HG02852 (cell line): Measurements from ENCODE around the gene IGFBP4.
"Not testable (repeated sequence)": the region's sequence is repeated elsewhere in the genome, so short reads cannot be mapped to it uniquely, and the experiment has no call there.

Source experiments
- ATAC-seq: cut with Tn5 transposase; IDR thresholded peaks from one replicate; pipeline ENCODE4 v1.9.1; 2021; ENCODE audit warnings: mild to moderate bottlenecking, moderate library complexity; ENCODE audit not compliant: unreplicated experiment

IGFBP4 gene

DNA sequence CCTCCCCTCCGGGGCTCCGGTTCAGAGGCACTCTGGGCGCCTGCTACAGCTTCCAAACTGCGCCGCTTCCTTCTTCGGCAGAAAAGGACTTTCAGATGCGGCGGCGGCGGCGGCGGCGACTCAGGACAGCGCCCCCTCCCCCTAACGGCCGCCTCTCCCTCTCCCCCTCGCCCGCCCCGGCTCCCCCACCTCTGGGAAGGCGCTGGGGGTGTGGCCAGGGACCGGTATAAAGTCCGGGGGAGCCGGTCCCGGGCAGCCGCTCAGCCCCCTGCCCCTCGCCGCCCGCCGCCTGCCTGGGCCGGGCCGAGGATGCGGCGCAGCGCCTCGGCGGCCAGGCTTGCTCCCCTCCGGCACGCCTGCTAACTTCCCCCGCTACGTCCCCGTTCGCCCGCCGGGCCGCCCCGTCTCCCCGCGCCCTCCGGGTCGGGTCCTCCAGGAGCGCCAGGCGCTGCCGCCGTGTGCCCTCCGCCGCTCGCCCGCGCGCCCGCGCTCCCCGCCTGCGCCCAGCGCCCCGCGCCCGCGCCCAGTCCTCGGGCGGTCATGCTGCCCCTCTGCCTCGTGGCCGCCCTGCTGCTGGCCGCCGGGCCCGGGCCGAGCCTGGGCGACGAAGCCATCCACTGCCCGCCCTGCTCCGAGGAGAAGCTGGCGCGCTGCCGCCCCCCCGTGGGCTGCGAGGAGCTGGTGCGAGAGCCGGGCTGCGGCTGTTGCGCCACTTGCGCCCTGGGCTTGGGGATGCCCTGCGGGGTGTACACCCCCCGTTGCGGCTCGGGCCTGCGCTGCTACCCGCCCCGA is at the start of gene IGFBP4:
TSS of gene IGFBP4 (plus strand) at position 255 of the 792 bp plus-strand sequence. CDS start at position 541, 286 bp downstream.
- no peak for ATAC-seq

DNA sequence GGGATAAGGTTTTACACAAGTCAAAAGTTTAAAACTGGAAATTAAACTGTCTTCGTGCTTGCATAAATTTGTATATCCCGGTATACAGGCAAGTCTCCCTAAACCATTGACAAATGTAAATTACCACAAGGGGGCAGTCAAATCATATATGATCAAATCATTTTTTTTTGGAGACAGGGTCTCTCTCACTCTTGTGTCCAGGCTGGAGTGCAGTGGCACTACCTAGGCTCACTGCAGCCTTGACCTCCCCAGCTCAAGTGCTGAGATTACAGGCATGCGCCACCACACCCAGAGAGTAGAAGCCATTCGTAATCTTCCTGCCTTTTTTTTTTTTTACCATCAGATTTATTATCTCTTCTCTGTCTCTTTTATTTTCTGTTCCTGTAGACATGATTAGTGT is 44.1 kb upstream of the IGFBP4 start:
- no peak for ATAC-seq

DNA sequence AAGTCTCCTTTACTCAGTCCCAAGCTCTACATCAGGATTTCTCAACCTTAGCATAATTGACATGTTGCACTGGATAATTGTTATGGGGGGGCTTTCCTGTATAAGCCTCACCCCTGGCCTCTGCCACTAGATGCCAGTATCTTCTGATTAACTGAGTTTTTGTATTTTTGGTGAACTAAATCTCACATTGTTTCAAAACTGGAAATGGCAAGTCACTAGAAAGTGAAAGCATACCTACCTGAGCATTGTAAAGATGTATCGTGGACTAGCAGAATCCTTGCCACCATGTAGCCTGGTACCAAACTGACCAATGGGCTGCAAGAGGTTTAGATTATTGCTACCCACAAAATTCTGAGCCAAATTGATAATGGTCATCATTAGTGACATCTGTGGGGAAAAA is 40.6 kb upstream of the IGFBP4 start:
- no peak for ATAC-seq

DNA sequence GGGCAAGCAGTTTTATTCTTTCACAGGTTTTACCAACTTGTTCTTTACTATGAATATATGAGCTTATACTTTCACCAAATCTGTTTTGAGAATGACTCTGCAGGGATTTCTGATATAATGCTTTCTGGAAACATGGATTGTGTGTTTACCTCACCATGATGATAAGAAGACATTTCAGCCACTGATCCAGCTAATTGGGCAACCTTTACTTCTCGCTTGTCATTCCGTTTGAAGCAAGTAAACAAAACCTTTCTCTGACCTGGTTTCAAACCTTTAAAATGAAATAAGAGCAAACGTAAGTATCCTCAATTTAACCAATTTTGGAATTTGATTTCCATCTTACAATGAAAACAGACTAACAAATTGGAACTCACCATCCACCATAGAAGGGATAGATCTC is 39.2 kb upstream of the IGFBP4 start:
- no peak for ATAC-seq

- ATAC-seq, result no peak
Observed at GRCh38 chr17:40407460-40407859, 35.8 kb upstream of the IGFBP4 start.

- not testable (repeated sequence) for ATAC-seq
Observed at GRCh38 chr17:40409540-40409939, 33.7 kb upstream of the IGFBP4 start.

DNA sequence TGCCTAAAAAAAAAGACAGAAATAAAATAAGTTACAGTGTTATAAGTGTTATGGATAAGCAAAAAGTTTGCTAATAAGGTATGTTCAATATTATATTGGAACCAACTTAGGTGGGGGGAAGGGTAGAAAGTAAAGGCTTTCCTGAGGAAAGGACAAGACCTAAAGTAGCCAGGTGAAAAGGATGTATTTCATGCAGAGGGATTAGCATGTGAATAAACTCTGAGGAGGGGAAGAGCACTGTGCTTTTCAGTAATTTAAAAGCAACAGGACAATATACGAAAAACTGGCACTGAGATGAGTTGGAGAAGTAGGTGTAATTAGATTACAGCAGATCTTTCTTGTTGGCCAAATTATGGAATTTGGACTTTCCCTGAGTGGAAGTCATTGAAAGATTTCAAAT is 33.2 kb upstream of the IGFBP4 start:
- no peak for ATAC-seq

- no peak for ATAC-seq
Observed at GRCh38 chr17:40411821-40412220, 31.4 kb upstream of the IGFBP4 start.

GRCh38 chr17:40412880-40413279 is 30.4 kb upstream of the IGFBP4 start:
- no peak for ATAC-seq

DNA sequence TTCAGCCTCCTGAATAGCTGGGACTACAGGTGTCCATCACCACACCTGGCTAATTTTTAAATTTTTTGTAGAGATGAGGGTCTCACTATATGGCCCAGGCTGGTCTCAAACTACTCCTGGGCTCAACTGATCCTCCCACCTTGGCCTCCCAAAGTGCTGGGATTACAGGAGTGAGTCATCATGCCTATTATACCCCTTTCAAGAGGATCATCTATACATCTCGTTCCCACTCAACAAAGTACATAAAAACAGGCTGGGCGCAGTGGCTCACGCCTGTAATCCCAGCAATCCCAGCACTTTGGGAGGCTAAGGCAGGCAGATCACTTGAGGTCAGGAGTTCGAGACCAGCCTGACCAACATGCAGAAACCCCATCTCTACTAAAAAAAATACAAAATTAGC is 28.9 kb upstream of the IGFBP4 start:
- not testable (repeated sequence) for ATAC-seq

GRCh38 chr17:40415390-40415789 is 27.9 kb upstream of the IGFBP4 start:
- ATAC-seq, result no peak

DNA sequence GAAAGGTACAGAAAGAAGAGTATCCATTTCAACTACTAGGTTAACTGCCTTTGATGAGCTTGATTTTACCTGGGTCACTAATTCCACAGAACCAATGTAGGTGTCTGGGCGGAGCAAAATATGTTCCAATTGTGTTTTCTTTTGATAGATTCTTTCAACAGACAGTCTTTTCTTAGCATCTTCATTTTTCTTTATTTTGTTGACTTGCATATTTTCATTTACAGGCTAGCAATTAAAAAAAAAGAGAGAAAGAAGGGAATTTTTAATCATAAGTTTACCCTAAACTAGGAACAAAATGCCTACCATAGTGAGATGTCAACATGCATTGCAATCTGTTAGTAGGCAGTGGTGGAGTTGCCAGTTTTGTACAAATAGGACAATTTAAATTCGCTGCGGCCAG is 26.6 kb upstream of the IGFBP4 start:
- ATAC-seq, result no peak

DNA sequence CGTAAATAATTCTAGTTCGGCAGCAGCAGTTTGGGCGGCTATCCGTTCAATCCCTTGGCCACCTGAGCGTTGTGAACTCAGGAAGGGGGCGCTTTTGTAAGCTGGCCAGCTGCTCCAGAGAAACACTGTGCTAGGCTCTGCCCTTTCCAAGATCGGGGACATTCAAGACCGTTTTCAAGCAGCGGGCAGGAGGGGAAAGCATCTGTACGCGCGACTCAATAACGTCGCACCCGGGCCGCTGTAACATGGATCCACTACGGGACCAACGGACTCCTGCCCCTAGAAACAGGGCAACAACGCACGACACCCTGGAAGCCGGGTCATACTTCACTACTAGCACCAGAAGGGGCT is 26.0 kb upstream of the IGFBP4 start:
- no peak for ATAC-seq

DNA sequence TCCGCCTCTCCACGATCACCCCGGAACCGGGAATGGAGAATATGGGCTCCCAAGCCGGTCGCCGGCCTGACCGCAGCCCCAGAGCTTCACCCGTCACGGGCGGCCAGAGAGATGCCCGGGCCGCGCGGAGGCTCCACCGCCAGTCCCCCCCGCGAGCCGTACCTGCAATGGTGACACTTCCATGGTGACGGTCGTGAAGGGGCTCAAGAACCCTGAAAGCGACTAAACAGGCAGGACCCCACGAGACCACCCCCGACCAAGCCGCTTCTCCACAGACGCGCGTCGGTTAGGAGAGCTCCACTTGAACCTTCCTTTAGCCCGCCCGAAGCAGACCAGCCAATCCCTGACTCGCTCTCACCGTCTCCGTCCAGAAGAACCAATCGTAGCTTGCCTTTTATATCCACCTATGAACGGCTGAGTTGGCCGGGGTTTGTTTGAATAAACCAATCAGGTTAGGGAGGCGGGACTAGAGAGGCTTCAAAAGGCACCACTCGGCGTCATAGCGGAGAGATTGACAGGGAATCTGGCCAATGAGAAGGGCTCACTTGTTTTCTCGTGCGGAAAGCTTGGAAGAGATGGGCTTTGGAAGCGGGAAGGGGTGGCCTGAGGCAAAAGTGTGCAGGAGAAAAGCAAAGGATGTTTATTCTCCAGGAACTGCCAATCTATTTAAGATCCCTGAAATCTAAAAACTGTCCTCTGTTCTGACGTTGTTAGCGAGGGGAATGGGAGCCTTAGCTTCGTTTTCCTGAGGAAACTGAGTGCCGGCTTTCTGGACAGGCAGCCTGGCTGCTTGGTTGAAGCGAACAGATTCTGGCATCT is 25.4 kb upstream of the IGFBP4 start, which contains the start of gene TOP2A:
TSS of gene TOP2A (minus strand) at position 288 of the 819 bp plus-strand sequence. CDS start at position 183, 105 bp downstream.
- ATAC-seq, result peak; percentile 98

DNA sequence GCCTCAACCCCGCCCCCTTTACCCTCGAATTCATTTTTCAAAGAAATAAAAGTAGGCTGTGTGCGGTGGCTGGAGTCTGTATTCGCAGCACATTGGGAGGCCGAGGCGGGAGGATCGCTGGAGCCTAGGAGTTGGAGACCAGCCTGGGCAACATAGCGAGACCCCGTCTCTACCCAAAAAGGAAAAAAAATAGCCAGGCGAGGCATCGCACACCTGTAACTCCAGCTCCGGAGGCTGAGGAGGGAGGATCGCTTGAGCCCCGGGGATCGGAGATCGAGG is 24.9 kb upstream of the IGFBP4 start:
- no peak for ATAC-seq

DNA sequence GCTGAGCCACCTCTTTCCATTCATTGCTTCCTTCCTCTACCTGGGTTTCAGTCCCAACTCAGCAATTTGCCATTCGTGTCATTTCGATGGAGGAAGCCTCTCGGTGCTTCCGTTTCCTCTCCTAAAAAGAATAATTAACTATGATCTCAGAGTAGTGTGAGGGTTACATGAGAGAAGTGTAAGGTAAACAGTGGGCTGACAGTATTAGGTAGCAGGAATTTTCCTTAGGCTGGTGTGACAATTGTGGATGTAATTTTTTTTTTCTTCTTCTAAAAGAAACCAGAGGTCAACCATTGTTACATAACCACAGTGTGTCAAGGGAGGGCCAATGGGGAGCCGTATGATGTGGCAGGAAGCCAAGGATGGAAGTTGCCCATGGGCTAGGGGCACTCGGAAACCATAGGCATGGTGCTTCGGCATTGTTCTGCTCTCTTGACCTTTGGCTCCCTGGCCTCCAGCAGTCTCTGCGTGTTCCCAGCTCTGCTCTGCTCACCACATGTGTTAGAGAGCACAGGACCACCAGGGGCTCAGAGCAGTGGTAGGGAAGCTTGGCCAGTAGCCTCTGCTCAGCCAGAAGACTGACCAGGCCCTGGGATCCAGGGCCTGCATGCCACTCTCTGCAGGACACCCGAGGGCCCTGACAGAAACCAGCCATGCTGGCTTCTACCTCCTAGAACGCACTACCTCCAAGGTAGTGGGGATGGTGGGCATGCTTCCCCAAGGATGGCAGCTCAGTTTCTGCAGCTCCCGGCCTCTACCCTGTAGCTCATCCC is 23.5 kb upstream of the IGFBP4 start:
- no peak for ATAC-seq

DNA sequence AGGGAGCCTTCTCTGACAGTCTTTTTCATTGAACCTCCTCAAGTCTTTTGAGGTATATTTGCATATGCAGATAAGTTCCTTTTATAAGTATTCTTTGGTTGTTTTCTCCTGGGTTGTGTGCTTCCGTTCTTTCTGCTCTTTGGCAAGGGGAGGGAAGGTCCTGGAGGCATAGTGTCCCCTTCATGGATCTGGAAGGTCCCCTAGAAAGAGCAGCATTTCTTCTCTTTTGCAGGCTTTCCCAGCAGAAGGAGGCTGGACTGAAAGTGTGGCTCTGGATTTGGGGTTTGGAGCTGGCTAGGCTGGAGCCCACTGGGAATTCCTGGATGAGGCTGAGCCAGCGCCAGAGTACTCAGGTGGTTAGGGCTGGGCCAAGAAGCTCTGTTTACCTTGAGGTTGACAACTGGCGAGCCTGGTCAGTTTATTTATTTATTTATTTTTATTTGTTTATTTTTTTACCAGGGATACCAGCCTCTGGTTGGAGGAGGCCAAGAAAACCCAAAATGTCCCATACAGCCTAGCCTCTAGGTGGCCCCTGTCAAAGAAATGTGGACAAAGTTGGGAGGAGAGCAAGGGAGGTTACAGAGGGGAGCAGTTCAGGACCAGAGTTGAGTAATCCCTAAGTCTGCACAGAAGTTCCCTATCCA is 20.1 kb upstream of the IGFBP4 start:
- ATAC-seq, result no peak

DNA sequence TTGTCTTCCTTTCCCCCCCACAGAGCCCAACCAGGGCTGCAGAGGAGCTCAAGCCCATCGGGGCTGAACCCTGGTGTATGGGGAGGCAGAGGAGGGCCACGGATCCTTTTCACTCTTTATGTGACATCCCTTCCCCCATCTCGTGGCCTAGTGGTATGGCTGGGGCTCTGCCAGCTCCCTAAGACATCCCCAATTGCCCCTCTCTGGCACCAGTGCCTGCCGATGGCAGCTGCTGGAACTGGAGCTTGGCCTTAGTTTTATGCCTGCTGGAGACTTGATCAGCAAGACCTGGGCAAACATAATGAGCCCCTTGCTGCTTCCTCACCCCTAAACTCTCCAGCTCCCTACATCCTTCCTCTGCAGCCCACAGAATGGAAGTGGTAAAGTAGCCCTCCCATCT is 17.5 kb upstream of the IGFBP4 start:
- no peak for ATAC-seq

DNA sequence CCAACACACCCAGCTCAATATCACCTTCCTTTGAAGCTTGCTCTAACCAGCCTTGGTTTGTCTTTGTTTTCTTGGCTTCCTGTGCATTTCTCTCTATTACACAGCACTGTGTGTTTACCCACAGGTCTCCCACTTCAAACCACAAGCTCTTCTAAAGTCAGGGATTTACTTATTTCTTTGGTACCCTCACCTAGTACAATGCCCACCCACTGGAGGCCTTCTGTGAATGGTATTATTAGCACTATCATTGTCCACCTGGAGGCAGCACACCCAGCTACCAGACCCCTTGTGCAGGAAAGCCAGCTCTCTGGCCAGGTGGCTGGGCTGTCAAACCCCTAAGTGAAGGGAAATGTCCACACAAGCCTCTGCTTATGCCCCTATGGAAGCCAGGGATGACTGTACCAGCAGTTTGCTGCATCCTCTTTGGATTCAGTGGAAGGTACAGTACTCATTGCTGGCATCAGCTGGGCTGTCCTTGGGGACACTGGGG is 16.2 kb upstream of the IGFBP4 start:
- no peak for ATAC-seq

- ATAC-seq, result no peak
Observed at GRCh38 chr17:40430272-40431230, 12.7 kb upstream of the IGFBP4 start.
